Lower lobe of right lung (tissue), 2 donors: ENCODE results near the gene PPP1R12C. TPM values are rescaled to one million over a fixed set of nuclear protein-coding genes. Genes with fewer than 3 reads are reported as not detected.

Experiments
- ATAC-seq, 2 donors: fragments of 200-7000 bp; cut with Tn5 transposase; one replicate each; pipeline ENCODE4 v1.9.1; 2020 to 2022; ENCODE audit warnings: mild to moderate bottlenecking in 2 of 2, moderate library complexity in 2 of 2
- DNase-seq: peaks from one replicate; pipeline ENCODE4 v3.0.0-alpha.2; 2020
- H3K27ac ChIP-seq: fragments of 200-600 bp; one replicate; pipeline ENCODE4 v1.8.0; 2022
- H3K27me3 ChIP-seq: fragments of 200-600 bp; one replicate; pipeline ENCODE4 v1.8.0; 2022; ENCODE audit warnings: low read depth
- H3K36me3 ChIP-seq: fragments of 200-600 bp; one replicate; pipeline ENCODE4 v1.8.0; 2022; ENCODE audit warnings: mild to moderate bottlenecking
- H3K4me1 ChIP-seq: fragments of 200-600 bp; one replicate; pipeline ENCODE4 v1.8.0; 2022
- H3K4me3 ChIP-seq: fragments of 200-600 bp; one replicate; pipeline ENCODE4 v1.8.0; 2022; ENCODE audit warnings: mild to moderate bottlenecking
- H3K9me3 ChIP-seq: fragments of 200-600 bp; one replicate; pipeline ENCODE4 v1.8.0; 2022
- CTCF ChIP-seq: fragments of 200-600 bp; IDR thresholded peaks from one replicate; pipeline ENCODE4 v1.8.0; 2022; ENCODE audit warnings: antibody characterized with exemption, mild to moderate bottlenecking
- intact Hi-C: fragments of 100-400 bp; cut with DNase I; formaldehyde crosslinking; loops from one replicate; pipeline ENCODE4 v1.11.0; 2022
- total RNA-seq: library from RNA; stranded (reverse); fragmentation: NEBNext Ultra II Directional; extraction: Animal tissue kit (Norgen Biotek cat#: 25700); gene quantifications from one replicate; pipeline ENCODE4 v1.2.1, GENCODE V29; 2021
- donor health status: DM: no; HTN: yes; CAD: no; lungs with severe emphysema.

The PPP1R12C gene
- total RNA-seq, 1 donor from 2014 or later, result 103 TPM

DNA sequence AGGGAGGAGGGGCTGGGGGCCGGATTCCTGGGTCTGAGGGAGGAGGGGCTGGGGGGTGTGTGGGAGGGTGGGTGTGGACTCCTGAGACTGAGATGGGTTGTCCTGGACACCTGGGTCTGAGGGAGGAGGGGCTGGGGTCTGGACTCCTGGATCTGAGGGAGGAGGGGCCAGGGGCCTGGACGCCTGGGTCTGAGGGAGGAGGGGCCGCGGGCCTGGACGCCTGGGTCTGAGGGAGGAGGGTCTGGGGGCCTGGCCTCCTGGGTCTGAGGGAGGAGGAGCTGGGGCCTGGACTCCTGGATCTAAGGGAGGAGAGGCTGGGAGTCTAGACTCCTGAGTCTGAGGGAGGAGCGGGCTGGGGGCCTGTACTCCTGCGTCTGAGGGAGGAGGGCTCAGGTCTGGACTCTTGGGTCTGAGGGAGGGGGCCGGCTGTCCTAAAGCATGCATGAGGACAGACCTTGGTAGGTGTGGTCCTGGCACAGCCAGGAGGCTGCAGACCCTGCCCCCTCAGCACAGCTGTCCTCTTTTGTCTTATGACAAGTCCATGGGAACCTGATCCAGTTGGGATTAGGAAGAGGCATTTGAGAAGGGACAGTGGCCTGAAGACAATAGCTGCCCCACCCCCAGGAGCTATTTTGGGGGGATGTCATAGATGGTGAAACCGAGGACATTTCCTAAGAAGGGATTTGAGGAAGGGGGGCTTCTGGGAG is 30.3 kb upstream of the PPP1R12C start:
- no peak for ATAC-seq
- no peak for TF ChIP-seq CTCF
- no peak for DNase-seq
- no peak overlapping the region for H3K27ac ChIP-seq
- peaks cover 58% of the 10 kb centered on the region for H3K27me3 ChIP-seq
- peaks cover 9% of the 10 kb centered on the region for H3K4me1 ChIP-seq
- H3K36me3 ChIP-seq, result no peaks in the 10 kb centered on the region
- intact Hi-C loops, result no loop called here
- H3K9me3 ChIP-seq, result no peaks in the 10 kb centered on the region
- no peak overlapping the region for H3K4me3 ChIP-seq

GRCh38 chr19:55146705-55147273 is 29.4 kb upstream of the PPP1R12C start:
- TF ChIP-seq CTCF, result no peak
- DNase-seq (no peak), ATAC-seq (peak in 1 of 2 donors; percentile 19)
- intact Hi-C loops, result no loop called here
- peaks cover 9% of the 10 kb centered on the region for H3K4me1 ChIP-seq
- H3K27ac ChIP-seq, result no peak overlapping the region
- H3K36me3 ChIP-seq, result no peaks in the 10 kb centered on the region
- peaks cover 68% of the 10 kb centered on the region for H3K27me3 ChIP-seq
- H3K9me3 ChIP-seq, result no peaks in the 10 kb centered on the region
- H3K4me3 ChIP-seq, result peak overlapping the region; percentile 3

GRCh38 chr19:55146078-55146704 is 28.8 kb upstream of the PPP1R12C start:
- Histone ChIP-seq H3K27ac (no peak overlapping the region), H3K9me3 (no peaks in the 10 kb centered on the region), H3K4me1 (peaks cover 14% of the 10 kb centered on the region), H3K36me3 (no peaks in the 10 kb centered on the region), H3K27me3 (peaks cover 74% of the 10 kb centered on the region), H3K4me3 (peak overlapping the region; percentile 3)
- intact Hi-C loops, result no loop called here
- DNase-seq (no peak), ATAC-seq (peak in 1 of 2 donors; percentile 12)
- no peak for TF ChIP-seq CTCF

GRCh38 chr19:55145232-55145631 is 27.8 kb upstream of the PPP1R12C start:
- Histone ChIP-seq H3K4me1 (peaks cover 18% of the 10 kb centered on the region), H3K27me3 (peaks cover 82% of the 10 kb centered on the region), H3K4me3 (no peak overlapping the region), H3K9me3 (no peaks in the 10 kb centered on the region), H3K27ac (no peak overlapping the region), H3K36me3 (no peaks in the 10 kb centered on the region)
- TF ChIP-seq CTCF, result no peak
- peak; percentile 27 to 39 for ATAC-seq
- no peak for DNase-seq
- intact Hi-C loops, result no loop called here

- no peak overlapping the region for H3K4me3 ChIP-seq
- no peak for ATAC-seq
- intact Hi-C loops, result no loop called here
- no peak for TF ChIP-seq CTCF
- no peaks in the 10 kb centered on the region for H3K9me3 ChIP-seq
- H3K36me3 ChIP-seq, result no peaks in the 10 kb centered on the region
- no peak for DNase-seq
- peaks cover 17% of the 10 kb centered on the region for H3K4me1 ChIP-seq
- peaks cover 83% of the 10 kb centered on the region for H3K27me3 ChIP-seq
- no peak overlapping the region for H3K27ac ChIP-seq
Observed at GRCh38 chr19:55141696-55142095, 24.3 kb upstream of the PPP1R12C start.
